GM04504 (cell line): ENCODE data around the gene FEV.

ENCODE experiments used
- DNase-seq: peaks from one replicate; pipeline ENCODE4 v3.0.0-alpha.2; 2012; ENCODE audit warnings: low read depth

Gene FEV

GRCh38 chr2:219017201-219017931 is 32.4 kb upstream of the FEV start:
- no peak for DNase-seq

GRCh38 chr2:219016721-219017120 is 31.7 kb upstream of the FEV start:
- no peak for DNase-seq

- DNase-seq, result no peak
Measured at GRCh38 chr2:219010873-219011272, 25.9 kb upstream of the FEV start.

GRCh38 chr2:219010162-219010756 is 25.3 kb upstream of the FEV start:
- DNase-seq, result no peak

- no peak for DNase-seq
Measured at GRCh38 chr2:219009294-219009693, 24.3 kb upstream of the FEV start.

GRCh38 chr2:219003979-219004378 is 19.0 kb upstream of the FEV start:
- no peak for DNase-seq

GRCh38 chr2:219003267-219003634 is 18.3 kb upstream of the FEV start:
- no peak for DNase-seq

GRCh38 chr2:219002395-219003266 is 17.6 kb upstream of the FEV start:
- DNase-seq, result no peak

GRCh38 chr2:219001577-219002394 is 16.8 kb upstream of the FEV start:
- DNase-seq, result no peak

GRCh38 chr2:219001100-219001576 is 16.2 kb upstream of the FEV start:
- no peak for DNase-seq

- no peak for DNase-seq
Measured at GRCh38 chr2:219000569-219000960, 15.6 kb upstream of the FEV start.

- DNase-seq, result no peak
Measured at GRCh38 chr2:218999881-219000568, 15.0 kb upstream of the FEV start.

- no peak for DNase-seq
Measured at GRCh38 chr2:218999021-218999880, 14.3 kb upstream of the FEV start.

- DNase-seq, result no peak
Measured at GRCh38 chr2:218998414-218999002, 13.5 kb upstream of the FEV start.

- no peak for DNase-seq
Measured at GRCh38 chr2:218997731-218998130, 12.7 kb upstream of the FEV start.

- no peak for DNase-seq
Measured at GRCh38 chr2:218996937-218997336, 12.0 kb upstream of the FEV start.

GRCh38 chr2:218995972-218996711 is 11.2 kb upstream of the FEV start:
- DNase-seq, result peak; percentile 40

- DNase-seq, result no peak
Measured at GRCh38 chr2:218995561-218995960, 10.6 kb upstream of the FEV start.
